ENCODE data around the gene BRD1.

DNA sequence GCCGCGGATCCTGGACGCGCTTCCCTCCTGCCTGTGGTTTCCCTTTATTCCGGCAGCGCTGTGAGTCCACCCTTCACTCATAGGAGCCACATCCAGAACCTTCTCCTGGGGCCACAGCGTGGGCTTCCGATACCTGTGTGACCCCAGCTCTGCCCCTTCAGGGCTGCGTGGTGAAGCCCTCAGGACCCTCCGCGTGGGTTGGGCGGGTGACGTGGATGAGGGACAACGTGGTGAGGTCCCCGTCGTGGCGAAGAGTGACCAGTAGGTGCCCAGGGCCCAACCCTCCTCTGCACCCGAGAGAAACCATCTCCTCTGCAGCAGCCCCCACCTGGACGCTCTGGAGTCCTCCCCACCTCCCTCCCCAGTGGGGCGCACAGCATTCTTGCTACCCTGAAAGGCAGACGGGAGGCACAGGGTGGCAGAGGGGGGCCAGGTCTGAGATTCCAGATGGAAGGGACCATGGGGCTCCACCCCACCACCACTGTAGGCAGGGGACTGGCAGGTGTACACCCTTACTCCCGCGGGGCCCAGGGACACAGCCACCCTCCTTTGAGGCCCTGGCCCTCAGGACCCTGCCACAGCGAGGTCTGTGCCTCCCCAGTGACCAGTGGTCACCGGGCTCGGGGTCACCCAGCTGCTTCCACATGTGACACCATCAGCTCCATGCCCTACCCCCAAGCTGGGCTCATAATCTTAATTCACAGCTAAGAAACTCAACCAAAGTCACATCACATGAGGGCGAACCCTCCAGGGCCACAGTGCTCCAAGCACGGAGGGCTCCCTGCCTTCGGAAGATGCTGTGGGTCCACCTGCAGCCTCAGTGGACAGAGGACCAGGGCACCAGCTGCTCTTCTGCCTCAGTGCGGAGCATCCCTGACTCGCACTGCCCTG, 22.6 kb upstream of the BRD1 start:
- TF ChIP-seq, protein P1, sequence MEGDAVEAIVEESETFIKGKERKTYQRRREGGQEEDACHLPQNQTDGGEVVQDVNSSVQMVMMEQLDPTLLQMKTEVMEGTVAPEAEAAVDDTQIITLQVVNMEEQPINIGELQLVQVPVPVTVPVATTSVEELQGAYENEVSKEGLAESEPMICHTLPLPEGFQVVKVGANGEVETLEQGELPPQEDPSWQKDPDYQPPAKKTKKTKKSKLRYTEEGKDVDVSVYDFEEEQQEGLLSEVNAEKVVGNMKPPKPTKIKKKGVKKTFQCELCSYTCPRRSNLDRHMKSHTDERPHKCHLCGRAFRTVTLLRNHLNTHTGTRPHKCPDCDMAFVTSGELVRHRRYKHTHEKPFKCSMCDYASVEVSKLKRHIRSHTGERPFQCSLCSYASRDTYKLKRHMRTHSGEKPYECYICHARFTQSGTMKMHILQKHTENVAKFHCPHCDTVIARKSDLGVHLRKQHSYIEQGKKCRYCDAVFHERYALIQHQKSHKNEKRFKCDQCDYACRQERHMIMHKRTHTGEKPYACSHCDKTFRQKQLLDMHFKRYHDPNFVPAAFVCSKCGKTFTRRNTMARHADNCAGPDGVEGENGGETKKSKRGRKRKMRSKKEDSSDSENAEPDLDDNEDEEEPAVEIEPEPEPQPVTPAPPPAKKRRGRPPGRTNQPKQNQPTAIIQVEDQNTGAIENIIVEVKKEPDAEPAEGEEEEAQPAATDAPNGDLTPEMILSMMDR (IDR thresholded peaks at IDR 0.05; ENCODE audit: insufficient read depth, low read depth, low read length): no peak
- TF ChIP-seq EZH2 (IDR thresholded peaks at IDR 0.05; ENCODE audit: insufficient read depth, low read length): no peak

Data from astrocyte (in vitro differentiated cells and primary cell).